Measurements from ENCODE around the gene CHRNA3.

The CHRNA3 gene

DNA sequence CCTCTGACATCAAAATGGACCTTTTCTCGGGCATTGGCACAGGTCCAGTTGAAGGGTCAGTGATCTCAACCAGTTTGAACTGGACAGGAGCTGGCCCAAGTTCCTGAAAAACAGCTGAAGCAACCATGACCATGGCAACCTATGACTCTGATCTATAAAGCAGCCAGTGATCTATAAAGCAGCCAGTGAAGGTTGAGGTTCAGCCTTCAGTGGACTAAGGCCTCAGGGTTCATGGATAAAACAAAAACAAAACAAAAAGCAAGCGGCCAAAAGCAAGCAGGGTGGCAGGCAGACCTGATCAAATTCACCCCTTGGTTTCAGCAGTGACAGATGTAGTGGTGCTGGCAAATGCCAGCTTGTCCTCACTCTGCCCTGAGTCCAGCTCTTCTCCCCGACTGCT lies 30.2 kb upstream of the CHRNA3 start:
- TF ChIP-seq TAF1 (IDR thresholded peaks at IDR 0.05; ENCODE audit: borderline replicate concordance, low read depth, low read length) (no peak), POLR2AphosphoS5 (IDR thresholded peaks at IDR 0.05; ENCODE audit: low read depth, low read length) (no peak), POLR2A (IDR thresholded peaks at IDR 0.05; ENCODE audit: low read depth, low read length) (no peak)
- FAIRE-seq = peak; percentile 5

DNA sequence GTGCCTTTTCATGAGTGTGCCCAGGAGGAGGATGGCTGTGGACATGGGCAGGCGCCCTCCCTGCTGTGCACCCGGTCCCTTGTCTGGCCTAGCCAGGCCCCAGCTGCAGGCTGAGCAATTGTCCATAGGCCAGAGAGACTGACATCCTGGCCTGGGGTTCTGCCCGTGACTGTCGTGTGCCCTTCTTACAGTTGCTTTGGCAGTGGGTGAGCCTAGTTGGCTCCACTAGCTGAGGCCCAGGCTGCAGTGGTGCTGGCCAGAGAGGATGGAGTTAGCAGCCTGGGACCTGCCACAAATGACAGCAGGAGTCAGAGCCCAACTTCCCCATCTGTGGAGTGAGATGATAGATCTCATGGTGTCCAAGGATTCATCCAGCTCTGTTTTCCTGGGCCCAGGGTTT lies 29.2 kb upstream of the CHRNA3 start:
- FAIRE-seq (no peak), DNase-seq (ENCODE audit: insufficient read length) (no peak)
- no peak for TF ChIP-seq POLR2AphosphoS5 (IDR thresholded peaks at IDR 0.05; ENCODE audit: low read depth, low read length)
- TF ChIP-seq POLR2A (IDR thresholded peaks at IDR 0.05; ENCODE audit: low read depth, low read length) = no peak
- TF ChIP-seq TAF1 (IDR thresholded peaks at IDR 0.05; ENCODE audit: borderline replicate concordance, low read depth, low read length) = no peak

More for the DNA sequence above, 30.2 kb upstream of the CHRNA3 start:
- DNase-seq (ENCODE audit: insufficient read length) = no peak

DNA sequence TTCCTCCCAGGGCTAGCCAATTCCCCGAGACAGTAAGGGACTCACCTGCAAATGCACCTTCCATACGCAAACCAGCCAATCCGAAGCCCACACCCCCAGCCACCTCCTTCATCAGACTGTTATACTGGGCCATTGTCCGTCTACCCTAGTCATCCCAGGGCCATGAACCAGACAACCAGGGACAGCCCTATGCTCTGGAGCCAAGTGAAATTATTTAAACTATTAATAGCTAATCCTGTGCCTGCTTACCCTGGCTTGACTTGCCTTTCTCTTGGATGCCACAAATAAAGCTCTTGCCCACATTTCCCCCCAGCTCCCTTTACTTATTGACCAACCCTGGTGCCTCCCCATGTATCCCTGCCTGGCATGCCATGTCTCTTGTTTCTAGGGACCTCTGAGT lies 24.2 kb upstream of the CHRNA3 start:
- DNase-seq (ENCODE audit: insufficient read length) (no peak), FAIRE-seq (no peak)
- TF ChIP-seq TAF1 (IDR thresholded peaks at IDR 0.05; ENCODE audit: borderline replicate concordance, low read depth, low read length) = no peak
- no peak for TF ChIP-seq POLR2AphosphoS5 (IDR thresholded peaks at IDR 0.05; ENCODE audit: low read depth, low read length)
- no peak for TF ChIP-seq POLR2A (IDR thresholded peaks at IDR 0.05; ENCODE audit: low read depth, low read length)

- TF ChIP-seq POLR2AphosphoS5 (IDR thresholded peaks at IDR 0.05; ENCODE audit: low read depth, low read length) = no peak
- TF ChIP-seq TAF1 (IDR thresholded peaks at IDR 0.05; ENCODE audit: borderline replicate concordance, low read depth, low read length) = no peak
- TF ChIP-seq POLR2A (IDR thresholded peaks at IDR 0.05; ENCODE audit: low read depth, low read length) = no peak
- DNase-seq (ENCODE audit: insufficient read length) (no peak), FAIRE-seq (no peak)
Observed at GRCh38 chr15:78642331-78642730, 21.5 kb upstream of the CHRNA3 start.

- FAIRE-seq = no peak
- DNase-seq (ENCODE audit: insufficient read length) = no peak
- TF ChIP-seq POLR2A (IDR thresholded peaks at IDR 0.05; ENCODE audit: low read depth, low read length) (no peak), TAF1 (IDR thresholded peaks at IDR 0.05; ENCODE audit: borderline replicate concordance, low read depth, low read length) (no peak), POLR2AphosphoS5 (IDR thresholded peaks at IDR 0.05; ENCODE audit: low read depth, low read length) (no peak)
Observed at GRCh38 chr15:78641749-78642275, 21.0 kb upstream of the CHRNA3 start.

GRCh38 chr15:78641102-78641748 lies 20.4 kb upstream of the CHRNA3 start, which contains the start of gene CHRNB4:
CHRNB4 (minus strand) TSS chr15:78641210; CDS start chr15:78641133, 77 bp downstream.
- FAIRE-seq (no peak), DNase-seq (ENCODE audit: insufficient read length) (no peak)
- TF ChIP-seq POLR2A (IDR thresholded peaks at IDR 0.05; ENCODE audit: low read depth, low read length) (no peak), TAF1 (IDR thresholded peaks at IDR 0.05; ENCODE audit: borderline replicate concordance, low read depth, low read length) (no peak), POLR2AphosphoS5 (IDR thresholded peaks at IDR 0.05; ENCODE audit: low read depth, low read length) (no peak)

DNA sequence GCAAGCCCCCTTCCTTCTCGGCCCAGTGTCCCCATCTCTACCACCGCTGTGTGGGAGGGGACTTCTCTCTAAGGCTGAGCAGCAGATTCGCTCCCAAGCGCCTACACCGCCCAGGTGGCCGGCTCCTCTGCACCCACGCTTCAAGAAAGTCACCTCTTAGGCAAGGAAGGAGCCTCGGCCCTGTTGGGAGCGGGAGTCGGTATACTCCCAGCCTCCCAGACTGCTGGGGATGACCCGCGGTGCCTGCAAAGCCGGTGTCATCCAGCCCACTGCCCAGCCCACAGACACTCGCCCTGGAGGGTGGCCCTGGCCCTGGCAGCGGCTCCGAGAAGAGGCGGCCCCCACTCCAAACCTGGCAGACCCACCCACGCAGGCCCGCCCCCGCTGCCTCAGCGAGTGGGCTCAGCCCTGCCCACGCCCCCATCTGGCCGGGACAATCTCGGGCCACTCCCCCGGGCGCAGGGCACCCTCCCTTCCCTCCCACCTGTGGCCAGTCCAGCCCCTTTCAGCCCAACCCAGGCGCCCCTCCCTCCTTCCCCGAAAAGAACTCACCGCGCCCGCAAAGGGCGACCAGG lies 19.8 kb upstream of the CHRNA3 start:
- FAIRE-seq (no peak), DNase-seq (ENCODE audit: insufficient read length) (no peak)
- TF ChIP-seq TAF1 (IDR thresholded peaks at IDR 0.05; ENCODE audit: borderline replicate concordance, low read depth, low read length) = no peak
- TF ChIP-seq POLR2A (IDR thresholded peaks at IDR 0.05; ENCODE audit: low read depth, low read length) = no peak
- TF ChIP-seq POLR2AphosphoS5 (IDR thresholded peaks at IDR 0.05; ENCODE audit: low read depth, low read length) = no peak

- FAIRE-seq (no peak), DNase-seq (ENCODE audit: insufficient read length) (peak; percentile 56)
- TF ChIP-seq POLR2A (IDR thresholded peaks at IDR 0.05; ENCODE audit: low read depth, low read length) (no peak), POLR2AphosphoS5 (IDR thresholded peaks at IDR 0.05; ENCODE audit: low read depth, low read length) (no peak), TAF1 (IDR thresholded peaks at IDR 0.05; ENCODE audit: borderline replicate concordance, low read depth, low read length) (no peak)
Observed at GRCh38 chr15:78638658-78639314, 18.0 kb upstream of the CHRNA3 start.

- TF ChIP-seq POLR2A (IDR thresholded peaks at IDR 0.05; ENCODE audit: low read depth, low read length) (no peak), POLR2AphosphoS5 (IDR thresholded peaks at IDR 0.05; ENCODE audit: low read depth, low read length) (no peak), TAF1 (IDR thresholded peaks at IDR 0.05; ENCODE audit: borderline replicate concordance, low read depth, low read length) (no peak)
- FAIRE-seq (no peak), DNase-seq (ENCODE audit: insufficient read length) (no peak)
Observed at GRCh38 chr15:78637776-78638435, 17.1 kb upstream of the CHRNA3 start.

GRCh38 chr15:78636378-78636859 lies 15.6 kb upstream of the CHRNA3 start:
- TF ChIP-seq POLR2AphosphoS5 (IDR thresholded peaks at IDR 0.05; ENCODE audit: low read depth, low read length) (no peak), TAF1 (IDR thresholded peaks at IDR 0.05; ENCODE audit: borderline replicate concordance, low read depth, low read length) (no peak), POLR2A (IDR thresholded peaks at IDR 0.05; ENCODE audit: low read depth, low read length) (no peak)
- FAIRE-seq (no peak), DNase-seq (ENCODE audit: insufficient read length) (no peak)

DNA sequence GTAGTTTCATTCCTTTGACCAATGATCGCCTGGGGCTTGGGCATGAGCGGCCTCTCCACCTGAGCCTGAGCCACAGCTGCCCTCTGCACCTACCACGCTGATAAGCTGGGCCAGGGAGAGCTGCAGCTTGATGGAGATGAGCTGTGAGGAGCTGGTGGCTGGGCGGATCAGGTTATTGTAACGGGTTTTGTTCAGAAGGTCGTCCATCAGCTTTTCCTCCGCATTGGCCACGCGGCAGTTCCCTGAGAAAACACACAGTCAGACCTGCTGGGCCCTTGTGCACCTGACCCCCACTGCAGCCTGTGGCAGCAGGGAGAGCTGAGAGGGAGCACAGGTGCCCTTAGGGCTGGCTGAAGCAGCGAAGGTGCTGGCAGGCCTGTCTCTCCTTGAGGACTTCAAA lies 14.6 kb upstream of the CHRNA3 start:
- no peak for DNase-seq (ENCODE audit: insufficient read length)
- TF ChIP-seq POLR2AphosphoS5 (IDR thresholded peaks at IDR 0.05; ENCODE audit: low read depth, low read length) = no peak
- no peak for FAIRE-seq

All from GM12892 (cell line).